AG04449 (cell line): Measurements from ENCODE around the gene MOXD1.

Experiments used
- CTCF ChIA-PET: fragments of 350-600 bp; formaldehyde crosslinking; extraction: SDS; loops from one replicate; lab custom pipeline; 2021; ENCODE audit warnings: antibody characterized with exemption; lab: Yijun Ruan, JAX
- POLR2A ChIA-PET: fragments of 400-600, 350-600 bp; formaldehyde crosslinking; extraction: SDS; loops from one replicate; lab custom pipeline; 2020; ENCODE audit warnings: antibody characterized with exemption, inconsistent platforms; lab: Yijun Ruan, JAX
- DNase-seq: peaks from one replicate; pipeline ENCODE4 v3.0.0-alpha.2; 2010; ENCODE audit warnings: low read depth, low spot score
- H3K4me3 ChIP-seq: 2 replicates; pipeline ENCODE4 v1.5.1; 2011; ENCODE audit warnings: low read depth, mild to moderate bottlenecking, control low read depth, low read length
- TF ChIP-seq, protein P1 (sequence below): IDR thresholded peaks from one replicate; pipeline ENCODE4 v1.5.1; 2011; ENCODE audit warnings: mild to moderate bottlenecking, moderate library complexity, low read length, control low read depth, inconsistent platforms; ENCODE audit not compliant: insufficient read depth; ENCODE audit errors: missing control alignments

MOXD1 gene

DNA sequence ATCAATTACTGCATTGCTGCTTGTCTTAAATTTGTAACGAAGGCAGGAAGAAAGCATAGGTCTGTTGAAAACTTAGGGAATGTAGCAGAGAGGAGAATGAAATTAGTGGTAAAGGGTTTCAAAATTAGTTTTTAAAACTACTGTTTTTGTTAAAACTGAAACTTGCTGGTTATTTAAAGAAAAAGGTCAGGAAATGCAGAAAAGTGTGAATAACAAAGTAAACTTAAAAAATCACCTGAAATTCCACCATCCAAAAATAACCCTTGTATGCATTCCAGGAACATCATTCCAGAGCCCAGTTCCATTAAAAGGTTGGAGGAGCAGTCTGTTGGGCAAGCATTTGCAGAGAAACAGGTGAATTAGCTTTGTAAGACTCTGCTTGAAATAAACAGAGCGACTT, 3.1 kb upstream of the MOXD1 start:
- TF ChIP-seq, protein P1, sequence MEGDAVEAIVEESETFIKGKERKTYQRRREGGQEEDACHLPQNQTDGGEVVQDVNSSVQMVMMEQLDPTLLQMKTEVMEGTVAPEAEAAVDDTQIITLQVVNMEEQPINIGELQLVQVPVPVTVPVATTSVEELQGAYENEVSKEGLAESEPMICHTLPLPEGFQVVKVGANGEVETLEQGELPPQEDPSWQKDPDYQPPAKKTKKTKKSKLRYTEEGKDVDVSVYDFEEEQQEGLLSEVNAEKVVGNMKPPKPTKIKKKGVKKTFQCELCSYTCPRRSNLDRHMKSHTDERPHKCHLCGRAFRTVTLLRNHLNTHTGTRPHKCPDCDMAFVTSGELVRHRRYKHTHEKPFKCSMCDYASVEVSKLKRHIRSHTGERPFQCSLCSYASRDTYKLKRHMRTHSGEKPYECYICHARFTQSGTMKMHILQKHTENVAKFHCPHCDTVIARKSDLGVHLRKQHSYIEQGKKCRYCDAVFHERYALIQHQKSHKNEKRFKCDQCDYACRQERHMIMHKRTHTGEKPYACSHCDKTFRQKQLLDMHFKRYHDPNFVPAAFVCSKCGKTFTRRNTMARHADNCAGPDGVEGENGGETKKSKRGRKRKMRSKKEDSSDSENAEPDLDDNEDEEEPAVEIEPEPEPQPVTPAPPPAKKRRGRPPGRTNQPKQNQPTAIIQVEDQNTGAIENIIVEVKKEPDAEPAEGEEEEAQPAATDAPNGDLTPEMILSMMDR: no peak
- no peak overlapping the region for H3K4me3 ChIP-seq
- ChIA-PET CTCF (interaction anchor here (1.0 to 2.7 kb wide), 3 partner anchors 9 to 125 kb away, joined by 3 to 11 read pairs (median 3); no protein-coding TSS in a partner anchor), POLR2A (no interaction called here)
- DNase-seq: no peak

DNA sequence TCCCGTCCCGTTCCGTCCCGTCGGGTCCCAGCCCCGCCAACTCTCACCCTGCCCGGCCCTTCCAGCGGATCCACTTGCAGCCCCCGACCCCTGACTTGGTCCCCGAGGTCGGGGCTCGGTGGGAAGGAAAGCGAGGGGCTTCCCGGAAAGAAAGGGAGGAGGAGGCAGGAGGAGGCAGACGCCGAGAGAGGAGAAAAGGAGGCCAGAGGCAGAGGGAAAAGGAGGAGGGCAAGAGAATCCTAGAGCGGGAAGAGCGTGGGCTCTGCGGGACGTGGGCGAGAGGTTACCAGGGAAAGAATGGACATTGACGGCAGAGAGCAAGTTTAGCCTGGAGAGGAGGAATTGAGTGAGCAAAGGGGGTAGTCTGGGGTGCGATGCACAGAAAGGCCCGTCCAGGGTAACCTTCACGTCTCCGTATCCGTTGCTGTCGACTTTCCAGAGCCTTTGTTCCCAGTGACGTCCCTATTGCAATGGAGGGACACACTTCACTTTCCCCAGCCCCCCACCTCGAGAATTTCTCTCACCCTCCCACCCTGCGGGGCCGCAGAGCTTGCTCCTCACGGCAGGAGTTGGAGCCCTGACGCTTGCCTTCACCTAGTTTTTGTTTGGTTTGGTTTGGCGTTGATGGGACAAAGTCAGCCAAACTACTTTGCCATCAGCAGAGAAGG, 477 bp upstream of the MOXD1 start:
- TF ChIP-seq, protein P1: no peak
- ChIA-PET CTCF (interaction anchor here (1.0 kb wide), 2 partner anchors 7 to 486 kb away, joined by 3 read pairs; no protein-coding TSS in a partner anchor), POLR2A (no interaction called here)

DNA sequence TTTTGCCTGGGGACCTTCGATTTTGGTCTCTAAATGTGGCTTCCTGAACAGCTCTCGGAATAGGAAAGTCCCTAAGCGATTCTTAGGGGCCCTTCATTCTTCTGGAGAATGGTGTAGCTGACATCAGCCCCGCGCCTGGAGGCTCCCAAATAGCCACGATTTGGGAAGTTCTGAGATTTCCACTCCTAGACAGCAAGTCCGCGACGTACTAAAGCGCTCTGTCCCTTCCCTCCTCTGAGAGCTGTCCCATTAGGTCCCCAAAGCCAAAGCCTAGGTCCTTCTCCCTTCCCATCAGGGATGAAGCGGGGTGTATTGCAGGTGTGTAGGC, 756 bp downstream of the MOXD1 start:
- POLR2A ChIA-PET: no interaction called here
- TF ChIP-seq, protein P1: no peak
- CTCF ChIA-PET: interaction anchor here (1.0 to 1.7 kb wide), 2 partner anchors 100 to 485 kb away, joined by 3 to 4 read pairs; no protein-coding TSS in a partner anchor
- no peak for DNase-seq
- peak overlapping the region; percentile 78 for H3K4me3 ChIP-seq

More for the DNA sequence above, 477 bp upstream of the MOXD1 start:
- H3K4me3 ChIP-seq: peak overlapping the region; percentile 78
- no peak for DNase-seq

DNA sequence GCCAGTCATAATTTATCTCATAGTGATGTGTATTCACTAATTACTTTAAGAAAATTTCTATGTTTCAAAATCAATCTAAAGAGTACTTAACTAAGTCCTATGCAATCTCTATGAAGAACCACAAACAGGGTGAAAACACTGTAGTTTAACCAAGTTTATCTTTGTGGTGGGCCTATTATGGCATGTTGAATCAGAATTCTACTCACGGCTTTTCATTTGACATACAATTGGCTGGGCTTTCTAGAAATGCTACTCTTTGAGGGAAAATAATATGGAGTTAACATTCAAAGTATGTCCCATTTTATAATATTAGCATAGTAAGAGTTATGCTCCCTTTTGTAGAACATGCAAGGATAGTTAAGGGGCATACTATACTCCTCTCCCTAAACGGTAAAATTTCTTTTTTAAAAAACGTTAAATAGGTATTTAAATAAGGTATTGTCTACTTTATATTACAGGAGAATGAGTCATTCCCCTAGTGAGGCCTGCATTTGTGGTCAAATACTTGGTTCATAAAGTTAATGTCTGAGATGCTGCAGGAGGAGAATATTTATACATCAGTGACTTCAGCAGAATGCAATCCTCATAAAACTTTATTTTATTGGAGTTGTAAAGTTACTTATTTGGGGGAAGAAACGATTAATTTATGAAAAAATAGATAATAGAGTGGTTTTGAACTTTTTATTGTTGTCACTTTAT, 1.8 kb downstream of the MOXD1 start:
- ChIA-PET POLR2A (no interaction called here), CTCF (interaction anchor here (1.7 kb wide), 1 partner anchor 99 kb away, joined by 4 read pairs; no protein-coding TSS in a partner anchor)
- peak; percentile 60 for DNase-seq
- H3K4me3 ChIP-seq: no peak overlapping the region
- TF ChIP-seq, protein P1: no peak

DNA sequence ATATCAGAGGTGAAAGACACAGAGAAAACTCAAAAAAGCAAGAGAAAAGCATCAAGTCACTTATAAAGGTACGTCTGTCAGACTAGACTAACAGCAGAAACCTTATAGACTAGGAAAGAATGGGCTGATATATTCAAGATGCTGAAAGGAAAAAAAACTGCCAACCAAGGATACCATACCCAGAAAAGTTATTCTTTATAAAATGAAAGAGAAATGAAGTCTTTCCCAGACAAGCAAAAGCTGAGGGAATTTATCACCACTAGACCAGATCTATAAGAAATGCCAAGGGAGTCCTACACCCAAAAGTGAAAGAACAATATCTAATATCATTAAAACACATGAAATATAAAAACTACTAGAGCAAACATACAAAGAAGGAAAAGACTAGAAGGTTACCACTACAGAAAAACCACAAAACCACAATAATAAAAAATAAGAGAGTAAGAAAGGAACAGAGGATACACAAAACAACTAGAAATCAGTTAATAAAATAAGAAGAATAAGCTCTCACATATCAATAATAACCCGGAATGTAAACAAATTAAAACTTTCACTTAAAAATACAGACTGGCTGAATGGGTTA, 6.2 kb downstream of the MOXD1 start:
- TF ChIP-seq, protein P1: no peak
- no peak for DNase-seq
- POLR2A ChIA-PET: no interaction called here
- CTCF ChIA-PET: interaction anchor here (0.8 kb wide), 1 partner anchor 7 kb away, joined by 3 read pairs; no protein-coding TSS in a partner anchor
- no peak overlapping the region for H3K4me3 ChIP-seq

DNA sequence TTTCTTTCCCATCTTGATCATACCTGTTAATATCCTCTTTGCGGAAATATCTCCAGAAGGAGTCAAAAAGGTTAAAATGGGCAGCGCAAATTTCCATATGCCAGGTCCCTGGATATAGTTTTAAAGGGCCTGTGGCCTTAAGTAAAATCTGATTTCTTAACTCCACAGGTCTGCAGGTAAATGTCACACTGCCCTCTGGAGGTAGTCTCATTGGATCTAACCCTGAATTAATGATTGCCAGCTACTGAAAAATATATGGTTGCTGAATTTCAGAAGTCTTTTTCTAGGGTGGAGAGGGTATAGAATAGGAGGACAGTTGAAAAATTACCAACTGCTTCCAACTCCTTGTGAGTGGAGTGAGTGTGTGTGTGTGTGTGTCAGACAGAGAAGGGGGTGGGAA, 8.5 kb downstream of the MOXD1 start:
- ChIA-PET POLR2A (no interaction called here), CTCF (interaction anchor here (1.5 to 3.2 kb wide), 3 partner anchors 67 to 112 kb away, joined by 3 to 21 read pairs (median 10); no protein-coding TSS in a partner anchor)
- no peak for DNase-seq
- no peak overlapping the region for H3K4me3 ChIP-seq
- TF ChIP-seq, protein P1: no peak
